Endothelial cell of umbilical vein (primary cell): Measurements from ENCODE around the gene EFCAB9. TPM values are rescaled to one million over a fixed set of nuclear protein-coding genes. Genes with fewer than 3 reads are reported as not detected.

ENCODE experiments used
- BruUV-seq: library from RNA; stranded (reverse); fragments of 400-500 nt; replicated peaks from 2 replicates; lab custom pipeline; 2021; lab: Mats Ljungman, UMichigan
- CTCF ChIA-PET: fragments of 300-600, 350-600 bp; sonication (Branson Sonifier 250); formaldehyde crosslinking; loops from one replicate; lab custom pipeline; 2021; ENCODE audit warnings: antibody characterized with exemption, inconsistent platforms; lab: Charles Lee
- POLR2A ChIA-PET: fragments of 300-600, 350-600 bp; sonication (Branson Sonifier 250); formaldehyde crosslinking; loops from one replicate; lab custom pipeline; 2021; ENCODE audit warnings: antibody characterized with exemption, inconsistent platforms; lab: Charles Lee
- DNase-seq: peaks from one replicate; pipeline ENCODE4 v3.0.0-alpha.2; 2011; ENCODE audit warnings: low read depth, low spot score
- FAIRE-seq: peaks from 2 replicates; lab custom pipeline; 2011; peaks lifted over from hg19 to GRCh38; lab: Jason Lieb, UNC
- H2AFZ ChIP-seq: 2 replicates; pipeline ENCODE4 v1.6.0; 2012; ENCODE audit warnings: low read depth, low read length, control low read depth, inconsistent platforms
- H3K27ac ChIP-seq: 2 replicates; pipeline ENCODE4 v1.5.1; 2011; ENCODE audit warnings: low read depth, mild to moderate bottlenecking, control low read depth, low read length, moderate library complexity; ENCODE audit not compliant: insufficient read depth
- H3K27me3 ChIP-seq, 2 experiments: 2 replicates each; pipeline versions ENCODE4 v1.6.0 to v1.6.1; 2011; ENCODE audit warnings: low read length in 2 of 2, mixed read lengths in 1 of 2; ENCODE audit not compliant: control insufficient read depth in 2 of 2, insufficient read depth in 2 of 2
- H3K36me3 ChIP-seq, 2 experiments: 2 replicates in 1 of 2; 3 replicates in 1 of 2; pipeline ENCODE4 v1.5.1; 2011; ENCODE audit warnings: low read length in 2 of 2, mild to moderate bottlenecking in 1 of 2, moderate library complexity in 1 of 2; ENCODE audit not compliant: control insufficient read depth in 2 of 2, insufficient read depth in 2 of 2; ENCODE audit errors: extremely low read depth in 1 of 2
- H3K4me1 ChIP-seq: 3 replicates; pipeline ENCODE4 v1.5.1; 2011; ENCODE audit warnings: mild to moderate bottlenecking, low read length; ENCODE audit not compliant: control insufficient read depth, insufficient read depth; ENCODE audit errors: extremely low read depth
- H3K4me2 ChIP-seq: 2 replicates; pipeline ENCODE4 v1.6.1; 2011; ENCODE audit warnings: low read length, control low read depth, mixed read lengths; ENCODE audit not compliant: insufficient read depth
- H3K4me3 ChIP-seq, 3 experiments: fragments of 200-600 bp in 1 of 3; sonication (generic), shearing (Covaris generic) in 1 of 3; replicated peaks in 1 of 3; 2 replicates each; pipeline ENCODE4 v1.5.1; 2011 to 2016; ENCODE audit warnings: control low read depth in 3 of 3, low read length in 3 of 3, mild to moderate bottlenecking in 2 of 3, inconsistent platforms in 1 of 3, low read depth in 1 of 3, moderate library complexity in 1 of 3; ENCODE audit not compliant: insufficient read depth in 1 of 3
- H3K79me2 ChIP-seq: 2 replicates; pipeline ENCODE4 v1.6.0; 2012; ENCODE audit warnings: low read length, inconsistent platforms; ENCODE audit not compliant: control insufficient read depth, insufficient read depth
- H3K9ac ChIP-seq: replicated peaks from 2 replicates; pipeline ENCODE3; 2011; ENCODE audit warnings: low read length, control low read depth; ENCODE audit not compliant: insufficient read depth; ENCODE audit errors: extremely low read depth
- H3K9me1 ChIP-seq: replicated peaks from 3 replicates; pipeline ENCODE4 v1.6.0; 2011; ENCODE audit warnings: mild to moderate bottlenecking, low read length; ENCODE audit not compliant: control insufficient read depth, insufficient read depth; ENCODE audit errors: extremely low read depth
- H3K9me3 ChIP-seq: replicated peaks from 2 replicates; pipeline ENCODE4 v1.5.1; 2012; ENCODE audit warnings: low read length, inconsistent platforms; ENCODE audit not compliant: control insufficient read depth, insufficient read depth
- H4K20me1 ChIP-seq: replicated peaks from 2 replicates; pipeline ENCODE3; 2011; ENCODE audit warnings: mild to moderate bottlenecking, low read length; ENCODE audit not compliant: control insufficient read depth, insufficient read depth; ENCODE audit errors: extremely low read depth
- EZH2 ChIP-seq: IDR thresholded peaks from 2 replicates; pipeline ENCODE4 v1.6.1; 2012; ENCODE audit warnings: borderline replicate concordance, low read depth, mild to moderate bottlenecking, moderate library complexity, low read length, inconsistent platforms; ENCODE audit not compliant: severe bottlenecking
- FOS ChIP-seq: IDR thresholded peaks from 2 replicates; pipeline ENCODE4 v1.6.1; 2011; ENCODE audit warnings: mild to moderate bottlenecking, low read length, moderate library complexity, borderline replicate concordance; ENCODE audit not compliant: insufficient read depth
- GATA2 ChIP-seq: IDR thresholded peaks from 2 replicates; pipeline ENCODE4 v1.7.0; 2011; ENCODE audit warnings: low read depth, mild to moderate bottlenecking, moderate library complexity, mixed read lengths, low read length; ENCODE audit not compliant: insufficient read length, insufficient read depth
- JUN ChIP-seq: IDR thresholded peaks from 2 replicates; pipeline ENCODE4 v1.6.1; 2011; ENCODE audit warnings: borderline replicate concordance, low read depth; ENCODE audit not compliant: insufficient read length, insufficient read depth
- MYC ChIP-seq: IDR thresholded peaks from one replicate; pipeline ENCODE4 v1.6.1; 2011; ENCODE audit warnings: mild to moderate bottlenecking, low read depth, low read length
- POLR2A ChIP-seq: IDR thresholded peaks from 2 replicates; pipeline ENCODE4 v1.6.1; 2012; ENCODE audit warnings: low read depth, mild to moderate bottlenecking, control low read depth, low read length
- POLR2AphosphoS5 ChIP-seq: IDR thresholded peaks from 2 replicates; pipeline ENCODE4 v1.6.1; 2012; ENCODE audit warnings: low read depth, mild to moderate bottlenecking, control low read depth, low read length, moderate library complexity; ENCODE audit not compliant: insufficient read depth
- dilution Hi-C: fragments of 300-500 bp; cut with MboI; formaldehyde crosslinking; loops from one replicate; pipeline ENCODE4 v1.15.0; 2019; ENCODE audit warnings: low sequenced_read_pairs; ENCODE audit not compliant: extremely low pct_ligation_motif_present
- intact Hi-C: fragments of 100-400 bp; cut with micrococcal nuclease; formaldehyde crosslinking; loops from one replicate; pipeline ENCODE4 v1.10.0; 2022
- polyA plus RNA-seq, 4 experiments: library from polyadenylated mRNA; depleted of rRNA in 3 of 4; stranded (reverse) in 3 of 4; unstranded in 1 of 4; fragments of >200 nt; gene quantifications; 2 replicates each; pipeline versions ENCODE4 v1.2.1 to v1.2.3, GENCODE V29; 2011 to 2012; ENCODE audit warnings: missing spikeins in 1 of 4
- total RNA-seq: library from RNA; stranded (reverse); gene quantifications from 2 replicates; pipeline ENCODE4 v1.2.3, GENCODE V29; 2021
- TF ChIP-seq, protein P1 (sequence below): IDR thresholded peaks from 2 replicates; pipeline ENCODE4 v1.6.1; 2011; ENCODE audit not compliant: insufficient read depth, insufficient read length
- TF ChIP-seq, protein P2 (sequence below), 2 donors: IDR thresholded peaks; 1 replicate in 1 of 2; 2 replicates in 1 of 2; pipeline ENCODE4 v1.5.1; 2011; ENCODE audit warnings: low read length in 2 of 2, mild to moderate bottlenecking in 2 of 2, moderate library complexity in 2 of 2, control low read depth in 1 of 2, inconsistent platforms in 1 of 2, low read depth in 1 of 2; ENCODE audit not compliant: insufficient read depth in 1 of 2; ENCODE audit errors: extremely low read depth in 1 of 2

The EFCAB9 gene
- total and polyA plus RNA-seq, 2 donors (not counting 3 experiments of a cell fraction or from before 2014, with no cell fraction given) = not detected

DNA sequence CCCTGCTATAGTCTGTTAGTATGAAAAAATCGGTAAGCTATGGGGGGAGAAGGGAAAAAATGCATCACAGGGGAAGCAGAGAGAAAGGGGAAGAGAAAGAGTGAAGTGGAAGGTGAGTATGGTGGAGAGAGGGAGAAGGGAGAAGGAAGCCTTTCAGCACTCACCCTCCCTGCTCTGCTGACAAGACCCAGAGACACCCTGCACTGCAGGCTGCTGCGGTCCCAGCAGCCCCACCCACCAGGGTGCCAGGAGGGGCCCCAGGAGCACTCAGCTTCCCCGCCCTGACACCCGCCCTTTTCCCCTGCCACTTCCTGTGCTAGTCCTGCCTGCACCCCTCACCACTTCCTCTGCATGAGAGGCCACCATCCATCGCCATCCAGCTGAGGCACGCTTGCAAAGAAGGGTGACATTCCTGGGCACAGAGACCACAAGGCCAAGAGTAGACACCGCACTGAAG lies 18.7 kb upstream of the EFCAB9 start:
- no peak for DNase-seq
- no peak overlapping the region for H3K9ac ChIP-seq
- ChIA-PET CTCF (interaction anchor here (0.6 to 0.9 kb wide), 2 partner anchors 13 to 69 kb away, joined by 3 to 4 read pairs; partner anchors contain the start of gene STK10), POLR2A (interaction anchor here (0.9 kb wide), 1 partner anchor 19 kb away, joined by 3 read pairs; no protein-coding TSS in a partner anchor)
- no peaks in the 10 kb centered on the region for H4K20me1 ChIP-seq
- intact Hi-C loops = no loop called here
- peaks cover 24% of the 10 kb centered on the region for H3K4me1 ChIP-seq
- no peak overlapping the region for H3K4me2 ChIP-seq
- no TSS peak for BruUV-seq
- no peaks in the 10 kb centered on the region for H3K36me3 ChIP-seq
- H3K9me1 ChIP-seq = no peaks in the 10 kb centered on the region
- no peak overlapping the region for H3K27ac ChIP-seq
- H3K79me2 ChIP-seq = peaks cover 2% of the 10 kb centered on the region
- no peak overlapping the region for H3K4me3 ChIP-seq
- FAIRE-seq = peak; percentile 24
- H2AFZ ChIP-seq = no peak overlapping the region
- no peaks in the 10 kb centered on the region for H3K27me3 ChIP-seq
- TF ChIP-seq POLR2A = no peak
- TF ChIP-seq, protein P1, sequence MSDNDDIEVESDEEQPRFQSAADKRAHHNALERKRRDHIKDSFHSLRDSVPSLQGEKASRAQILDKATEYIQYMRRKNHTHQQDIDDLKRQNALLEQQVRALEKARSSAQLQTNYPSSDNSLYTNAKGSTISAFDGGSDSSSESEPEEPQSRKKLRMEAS = no peak
- no peak for TF ChIP-seq POLR2AphosphoS5
- no peak for TF ChIP-seq GATA2
- no peak for TF ChIP-seq JUN
- TF ChIP-seq FOS = no peak
- TF ChIP-seq EZH2 = no peak
- TF ChIP-seq, protein P2, sequence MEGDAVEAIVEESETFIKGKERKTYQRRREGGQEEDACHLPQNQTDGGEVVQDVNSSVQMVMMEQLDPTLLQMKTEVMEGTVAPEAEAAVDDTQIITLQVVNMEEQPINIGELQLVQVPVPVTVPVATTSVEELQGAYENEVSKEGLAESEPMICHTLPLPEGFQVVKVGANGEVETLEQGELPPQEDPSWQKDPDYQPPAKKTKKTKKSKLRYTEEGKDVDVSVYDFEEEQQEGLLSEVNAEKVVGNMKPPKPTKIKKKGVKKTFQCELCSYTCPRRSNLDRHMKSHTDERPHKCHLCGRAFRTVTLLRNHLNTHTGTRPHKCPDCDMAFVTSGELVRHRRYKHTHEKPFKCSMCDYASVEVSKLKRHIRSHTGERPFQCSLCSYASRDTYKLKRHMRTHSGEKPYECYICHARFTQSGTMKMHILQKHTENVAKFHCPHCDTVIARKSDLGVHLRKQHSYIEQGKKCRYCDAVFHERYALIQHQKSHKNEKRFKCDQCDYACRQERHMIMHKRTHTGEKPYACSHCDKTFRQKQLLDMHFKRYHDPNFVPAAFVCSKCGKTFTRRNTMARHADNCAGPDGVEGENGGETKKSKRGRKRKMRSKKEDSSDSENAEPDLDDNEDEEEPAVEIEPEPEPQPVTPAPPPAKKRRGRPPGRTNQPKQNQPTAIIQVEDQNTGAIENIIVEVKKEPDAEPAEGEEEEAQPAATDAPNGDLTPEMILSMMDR (IDR thresholded peaks at IDR 0.05; ENCODE audit: extremely low read depth in 1 of 2, insufficient read depth in 1 of 2, low read depth in 1 of 2, low read length in 2 of 2) = no peak
- TF ChIP-seq MYC = no peak
- dilution Hi-C loops = no loop called here
- H3K9me3 ChIP-seq = no peaks in the 10 kb centered on the region
